GM10266 (cell line): Measurements from ENCODE around the gene SPO11.

Experiments used
- DNase-seq: peaks from one replicate; pipeline ENCODE4 v3.0.0; 2012; ENCODE audit errors: extremely low spot score
- CTCF ChIP-seq: IDR thresholded peaks from 2 replicates; pipeline ENCODE4 v1.5.1; 2012; ENCODE audit warnings: mild to moderate bottlenecking, low read depth; ENCODE audit not compliant: control insufficient read depth, insufficient read depth; ENCODE audit errors: missing control alignments

The SPO11 gene

GRCh38 chr20:57323034-57323433 is 6.6 kb upstream of the SPO11 start:
- TF ChIP-seq CTCF: no peak
- DNase-seq: no peak

GRCh38 chr20:57325632-57326356 is 3.8 kb upstream of the SPO11 start:
- DNase-seq: no peak
- no peak for TF ChIP-seq CTCF

GRCh38 chr20:57326667-57327455 is 2.7 kb upstream of the SPO11 start:
- TF ChIP-seq CTCF: no peak
- DNase-seq: no peak

DNA sequence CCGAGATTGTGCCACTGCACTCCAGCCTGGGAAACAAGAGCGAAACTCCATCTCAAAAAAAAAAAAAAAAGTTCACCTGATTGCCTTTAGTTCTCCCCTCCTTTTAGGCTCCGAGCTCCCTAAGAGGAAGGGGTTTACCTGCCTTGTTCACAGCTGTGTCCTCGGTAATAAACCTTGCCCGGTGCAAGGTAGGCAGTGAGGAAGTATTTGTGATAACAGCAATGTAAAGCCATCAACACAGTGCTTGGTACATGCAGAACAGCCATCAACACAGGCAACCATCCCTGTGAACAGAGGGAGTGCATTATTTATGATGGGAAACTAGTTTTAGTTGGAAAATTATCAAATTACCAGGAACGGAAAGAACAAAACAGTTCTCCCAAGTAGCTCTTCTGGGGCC is 1.8 kb upstream of the SPO11 start:
- DNase-seq: no peak
- no peak for TF ChIP-seq CTCF

DNA sequence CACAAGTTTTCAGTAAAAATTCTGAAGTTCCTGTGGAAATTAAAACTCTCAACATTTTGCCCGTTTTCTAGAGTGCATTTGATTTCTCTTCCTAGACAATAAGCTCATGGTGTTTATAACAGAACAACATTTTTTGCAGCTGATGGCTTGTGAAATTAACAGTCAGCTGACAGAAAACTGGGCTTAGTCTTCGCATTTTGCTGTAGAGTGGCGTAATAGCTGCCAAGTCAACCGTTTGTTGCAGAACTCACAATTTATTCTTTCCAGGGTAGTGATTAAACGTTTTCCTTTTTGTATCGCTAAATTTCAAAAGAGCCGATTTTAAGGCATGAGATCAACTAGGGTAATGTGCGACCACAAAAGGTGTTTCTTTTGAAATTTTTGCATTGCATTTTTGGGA is 1.4 kb downstream of the SPO11 start:
- TF ChIP-seq CTCF: no peak
- DNase-seq: no peak

- peak; percentile 15 for TF ChIP-seq CTCF
- no peak for DNase-seq
Measured at GRCh38 chr20:57332105-57333089, 2.8 kb downstream of the SPO11 start.
